Measurements from ENCODE around the gene FNBP1. TPM values are rescaled to one million over a fixed set of nuclear protein-coding genes. Genes with fewer than 3 reads are reported as not detected.

The FNBP1 gene
- total RNA-seq, 1 donor from 2014 or later: 12.1 TPM

GRCh38 chr9:129923589-129923988, 119.4 kb downstream of the FNBP1 start:
- no peaks in the 10 kb centered on the region for H3K27me3 ChIP-seq (ENCODE audit: control insufficient read depth, insufficient read depth, low read length)

GRCh38 chr9:129921905-129922304, 121.1 kb downstream of the FNBP1 start:
- no peaks in the 10 kb centered on the region for H3K27me3 ChIP-seq (ENCODE audit: control insufficient read depth, insufficient read depth, low read length)
- H3K36me3 ChIP-seq (ENCODE audit: control insufficient read depth, insufficient read depth, low read length): no peaks in the 10 kb centered on the region
- DNase-seq (ENCODE audit: low read depth): no peak
- no peak overlapping the region for H3K4me3 ChIP-seq (ENCODE audit: low read depth, low read length)
- TF ChIP-seq CTCF (IDR thresholded peaks at IDR 0.05; ENCODE audit: insufficient read depth, low read length, poor library complexity, severe bottlenecking): no peak

More at GRCh38 chr9:129923589-129923988, 119.4 kb downstream of the FNBP1 start:
- Histone ChIP-seq H3K4me3 (ENCODE audit: low read depth, low read length) (no peak overlapping the region), H3K36me3 (ENCODE audit: control insufficient read depth, insufficient read depth, low read length) (no peaks in the 10 kb centered on the region)
- TF ChIP-seq CTCF (IDR thresholded peaks at IDR 0.05; ENCODE audit: insufficient read depth, low read length, poor library complexity, severe bottlenecking): no peak
- DNase-seq (ENCODE audit: low read depth): no peak

GRCh38 chr9:129919841-129920240, 123.1 kb downstream of the FNBP1 start:
- H3K27me3 ChIP-seq (ENCODE audit: control insufficient read depth, insufficient read depth, low read length): no peaks in the 10 kb centered on the region
- no peak overlapping the region for H3K4me3 ChIP-seq (ENCODE audit: low read depth, low read length)
- TF ChIP-seq CTCF (IDR thresholded peaks at IDR 0.05; ENCODE audit: insufficient read depth, low read length, poor library complexity, severe bottlenecking): no peak
- no peaks in the 10 kb centered on the region for H3K36me3 ChIP-seq (ENCODE audit: control insufficient read depth, insufficient read depth, low read length)
- DNase-seq (ENCODE audit: low read depth): no peak

GRCh38 chr9:129919277-129919676, 123.7 kb downstream of the FNBP1 start:
- Histone ChIP-seq H3K27me3 (ENCODE audit: control insufficient read depth, insufficient read depth, low read length) (no peaks in the 10 kb centered on the region), H3K36me3 (ENCODE audit: control insufficient read depth, insufficient read depth, low read length) (no peaks in the 10 kb centered on the region), H3K4me3 (ENCODE audit: low read depth, low read length) (no peak overlapping the region)
- DNase-seq (ENCODE audit: low read depth): no peak
- no peak for TF ChIP-seq CTCF (IDR thresholded peaks at IDR 0.05; ENCODE audit: insufficient read depth, low read length, poor library complexity, severe bottlenecking)

- no peak for TF ChIP-seq CTCF (IDR thresholded peaks at IDR 0.05; ENCODE audit: insufficient read depth, low read length, poor library complexity, severe bottlenecking)
- DNase-seq (ENCODE audit: low read depth): no peak
- no peaks in the 10 kb centered on the region for H3K36me3 ChIP-seq (ENCODE audit: control insufficient read depth, insufficient read depth, low read length)
- no peak overlapping the region for H3K4me3 ChIP-seq (ENCODE audit: low read depth, low read length)
- no peaks in the 10 kb centered on the region for H3K27me3 ChIP-seq (ENCODE audit: control insufficient read depth, insufficient read depth, low read length)
Measured at GRCh38 chr9:129918296-129918950, 124.6 kb downstream of the FNBP1 start.

GRCh38 chr9:129916707-129917106, 126.3 kb downstream of the FNBP1 start:
- no peaks in the 10 kb centered on the region for H3K27me3 ChIP-seq (ENCODE audit: control insufficient read depth, insufficient read depth, low read length)
- no peak overlapping the region for H3K4me3 ChIP-seq (ENCODE audit: low read depth, low read length)
- no peaks in the 10 kb centered on the region for H3K36me3 ChIP-seq (ENCODE audit: control insufficient read depth, insufficient read depth, low read length)
- no peak for DNase-seq (ENCODE audit: low read depth)
- no peak for TF ChIP-seq CTCF (IDR thresholded peaks at IDR 0.05; ENCODE audit: insufficient read depth, low read length, poor library complexity, severe bottlenecking)
